ENCODE results near the gene TOMM40L. TPM values are rescaled to one million over a fixed set of nuclear protein-coding genes. Genes with fewer than 3 reads are reported as not detected.

Gene TOMM40L
- total and polyA plus RNA-seq, 2 experiments from 2014 or later, result 11.4 to 14.5 TPM

- H3K9me3 ChIP-seq (ENCODE audit: low read depth), result no peaks in the 10 kb centered on the region
- H3K27ac ChIP-seq, result peak within 1 kb of the TSS; percentile 95
- peak; percentile 99 for DNase-seq (ENCODE audit: low spot score)
- H2AFZ ChIP-seq, result peak within 1 kb of the TSS; percentile 68
- 3% methylated on average over 53 of the region's 53 CpGs for WGBS (ENCODE audit: low lambda C conversion rate, missing lambda C conversion rate)
- H3K4me1 ChIP-seq (ENCODE audit: insufficient read depth), result peaks cover 35% of the 10 kb centered on the region
- no peaks in the 10 kb centered on the region for H4K20me1 ChIP-seq (ENCODE audit: insufficient read depth, poor library complexity, severe bottlenecking)
- H3K9me2 ChIP-seq (replicated peaks; ENCODE audit: insufficient read depth), result no peaks in the 10 kb centered on the region
- peak within 1 kb of the TSS; percentile 84 for H3K4me2 ChIP-seq
- no peaks in the 10 kb centered on the region for H3K27me3 ChIP-seq
- H3K36me3 ChIP-seq (replicated peaks; ENCODE audit: insufficient read depth, low read depth), result no peaks in the 10 kb centered on the region
- peaks cover 28% of the 10 kb centered on the region for H3K79me2 ChIP-seq
- TF ChIP-seq EZH2phosphoT487 (IDR thresholded peaks at IDR 0.05; ENCODE audit: low read depth, severe bottlenecking, unreplicated experiment) (no peak), EZH2 (IDR thresholded peaks at IDR 0.05; ENCODE audit: borderline replicate concordance) (no peak), CTCF (IDR thresholded peaks at IDR 0.05; ENCODE audit: poor library complexity) (peak; percentile 33)
- peak within 1 kb of the TSS; percentile 48 for H3K4me3 ChIP-seq
Measured at GRCh38 chr1:161201836-161202712, 23.8 kb upstream of the TOMM40L start, which contains the start of gene NDUFS2. TSS of gene NDUFS2 (plus strand) at chr1:161202367. CDS start at chr1:161202386, 19 bp downstream.

GRCh38 chr1:161206411-161207140 lies 19.3 kb upstream of the TOMM40L start:
- TF ChIP-seq CTCF (IDR thresholded peaks at IDR 0.05; ENCODE audit: poor library complexity) (no peak), EZH2phosphoT487 (IDR thresholded peaks at IDR 0.05; ENCODE audit: low read depth, severe bottlenecking, unreplicated experiment) (no peak), EZH2 (IDR thresholded peaks at IDR 0.05; ENCODE audit: borderline replicate concordance) (no peak)
- Histone ChIP-seq H4K20me1 (ENCODE audit: insufficient read depth, poor library complexity, severe bottlenecking) (no peaks in the 10 kb centered on the region), H3K79me2 (peaks cover 42% of the 10 kb centered on the region), H3K9me2 (replicated peaks; ENCODE audit: insufficient read depth) (no peaks in the 10 kb centered on the region), H3K4me2 (no peak overlapping the region), H3K4me1 (ENCODE audit: insufficient read depth) (peaks cover 13% of the 10 kb centered on the region), H3K36me3 (replicated peaks; ENCODE audit: insufficient read depth, low read depth) (peaks cover 3% of the 10 kb centered on the region), H2AFZ (no peak overlapping the region), H3K27ac (peak overlapping the region; percentile 81), H3K9me3 (ENCODE audit: low read depth) (no peaks in the 10 kb centered on the region), H3K27me3 (no peaks in the 10 kb centered on the region), H3K4me3 (no peak overlapping the region)
- DNase-seq (ENCODE audit: low spot score), result no peak
- 87% methylated on average over 12 of the region's 12 CpGs for WGBS (ENCODE audit: low lambda C conversion rate, missing lambda C conversion rate)

- no peaks in the 10 kb centered on the region for H3K9me3 ChIP-seq (ENCODE audit: low read depth)
- H3K27me3 ChIP-seq, result no peaks in the 10 kb centered on the region
- no peak overlapping the region for H2AFZ ChIP-seq
- peak overlapping the region; percentile 81 for H3K27ac ChIP-seq
- no peaks in the 10 kb centered on the region for H4K20me1 ChIP-seq (ENCODE audit: insufficient read depth, poor library complexity, severe bottlenecking)
- peaks cover 3% of the 10 kb centered on the region for H3K36me3 ChIP-seq (replicated peaks; ENCODE audit: insufficient read depth, low read depth)
- no peak overlapping the region for H3K4me2 ChIP-seq
- no peak overlapping the region for H3K4me3 ChIP-seq
- TF ChIP-seq EZH2 (IDR thresholded peaks at IDR 0.05; ENCODE audit: borderline replicate concordance), result no peak
- TF ChIP-seq CTCF (IDR thresholded peaks at IDR 0.05; ENCODE audit: poor library complexity), result no peak
- no peak for TF ChIP-seq EZH2phosphoT487 (IDR thresholded peaks at IDR 0.05; ENCODE audit: low read depth, severe bottlenecking, unreplicated experiment)
- H3K79me2 ChIP-seq, result peaks cover 43% of the 10 kb centered on the region
- no peak for DNase-seq (ENCODE audit: low spot score)
- H3K9me2 ChIP-seq (replicated peaks; ENCODE audit: insufficient read depth), result no peaks in the 10 kb centered on the region
- 75% methylated on average over 8 of the region's 8 CpGs for WGBS (ENCODE audit: low lambda C conversion rate, missing lambda C conversion rate)
- peaks cover 11% of the 10 kb centered on the region for H3K4me1 ChIP-seq (ENCODE audit: insufficient read depth)
Measured at GRCh38 chr1:161207173-161207572, 18.7 kb upstream of the TOMM40L start.

Data from hepatocyte (in vitro differentiated cells).